Heart right ventricle (tissue), 16 donors: Measurements from ENCODE around the gene PADI4. TPM values are rescaled to one million over a fixed set of nuclear protein-coding genes. Genes with fewer than 3 reads are reported as not detected.

Experiments
- ATAC-seq, 8 donors: fragments of 200-7000 bp; cut with Tn5 transposase; one replicate each; pipeline ENCODE4 v1.9.1; 2020; ENCODE audit warnings: mild to moderate bottlenecking in 8 of 8, moderate library complexity in 8 of 8, moderate number of reproducible peaks in 1 of 8
- DNase-seq, 2 donors: peaks; one replicate each; pipeline ENCODE4 v3.0.0-alpha.2; 2020
- H3K27ac ChIP-seq, 10 donors: fragments of 200-600 bp; sonication (generic) in 2 of 10; one replicate each; pipeline versions ENCODE4 v1.5.0 to v1.8.0; 2020 to 2022; ENCODE audit warnings: mild to moderate bottlenecking in 3 of 10
- H3K27me3 ChIP-seq, 7 donors: fragments of 200-600 bp; one replicate each; pipeline ENCODE4 v1.8.0; 2021 to 2022; ENCODE audit warnings: mild to moderate bottlenecking in 2 of 7
- H3K36me3 ChIP-seq, 9 donors: fragments of 200-600 bp; sonication (generic) in 1 of 9; one replicate each; pipeline versions ENCODE4 v1.5.0 to v1.8.0; 2020 to 2022; ENCODE audit warnings: mild to moderate bottlenecking in 2 of 9
- H3K4me1 ChIP-seq, 9 donors: fragments of 200-600 bp; sonication (generic) in 1 of 9; one replicate each; pipeline versions ENCODE4 v1.5.0 to v1.8.0; 2020 to 2022; ENCODE audit warnings: mild to moderate bottlenecking in 4 of 9
- H3K4me3 ChIP-seq, 10 donors: fragments of 200-600 bp; sonication (generic) in 2 of 10; one replicate each; pipeline versions ENCODE4 v1.5.0 to v1.8.0; 2020 to 2022; ENCODE audit warnings: mild to moderate bottlenecking in 7 of 10, moderate library complexity in 2 of 10
- H3K9me3 ChIP-seq, 11 donors: fragments of 200-600 bp in 10 of 11; sonication (generic) in 2 of 11; one replicate each; pipeline versions ENCODE4 v1.5.0 to v1.8.0; 2013 to 2022; ENCODE audit warnings: mild to moderate bottlenecking in 2 of 11, control low read depth in 1 of 11, moderate library complexity in 1 of 11
- CTCF ChIP-seq, 9 donors: fragments of 200-600 bp; sonication (generic) in 2 of 9; IDR thresholded peaks; one replicate each; pipeline versions ENCODE4 v1.5.0 to v1.8.0; 2021 to 2022; ENCODE audit warnings: antibody characterized with exemption in 9 of 9, mild to moderate bottlenecking in 5 of 9, moderate library complexity in 1 of 9
- WGBS, 2 donors: extraction: QIAGEN DNeasy Blood & Tissue Kit; methylation state at CpG; one replicate each; pipeline ENCODE4 v1.1.7; 2013; ENCODE audit warnings: inconsistent platforms in 1 of 2; 5-methylcytosine and 5-hydroxymethylcytosine counted together
- intact Hi-C, 10 donors: fragments of 100-400 bp; cut with DNase I; formaldehyde crosslinking; loops; one replicate each; pipeline versions ENCODE4 v1.11.1 to v1.14.2; 2022
- polyA plus RNA-seq, 2 donors: library from polyadenylated mRNA; stranded (reverse); fragments of 200-250 nt; gene quantifications; one replicate each; pipeline ENCODE4 v1.2.3, GENCODE V29; 2013
- total RNA-seq, 10 donors: library from RNA; stranded (reverse); fragmentation: NEBNext Ultra II Directional in 3 of 10; extraction: Animal tissue kit (Norgen Biotek cat#: 25700) in 3 of 10; gene quantifications; one replicate each; pipeline versions ENCODE4 v1.2.1 to v1.2.4, GENCODE V29; 2021 to 2023
- donor health status: Arrhythmogenic right ventricular cardiomyopathy.
- donor health status: ischemic (EF 13 %, LVEDD 7.1; RV severe dilation, severe dysfunction).
- donor health status: healthy with polysubstance abuse.
- donor health status: DM: no; HTN: yes; CAD: no.
- donor health status: DM: no; HTN: no; CAD: no.
- donor health status: ischemic (EF 25% LVEDD 6.9; RV normal size, moderate dysfunction).
- donor health status: ischemic (EF 25% LVEDD 5.7; RV mildly dilated, moderate dysfunction).
- donor health status: healthy.
- donor health status: DM: yes; HTN: yes; CAD: no.
- donor health status: Ischemic cardiomyopathy.
- donor health status: ischemic (EF 35%, LVEDD 5.7; RV mildly dilated, moderate dysfunction).
- donor health status: nonischemic (EF 11% LVEDD 7.7; RV severe dilation, severe dysfunction).
- donor health status: DM: yes; HTN: yes; CAD: no.
- donor health status: PGD.
- donor health status: ischemic (EF 29% LVEDD 5.4; RV normal size, mild dysfunction).
- donor health status: nonischemic (EF 23%, LVEDD 6.1; RV moderate dilation, normal function).

Gene PADI4
- total and polyA plus RNA-seq, 12 donors: 0.06 to 3.0 (median 0.61) TPM; not detected in 2

- WGBS, 2 donors: 87 to 89% methylated on average over 5 of the region's 5 CpGs
- Histone ChIP-seq H3K4me3 (no peak overlapping the region), H3K36me3 (no peaks in the 10 kb centered on the region), H3K27ac (no peak overlapping the region), H3K9me3 (no peaks in the 10 kb centered on the region), H3K27me3 (peaks cover 0 to 55% (median 29%) of the 10 kb centered on the region in 7 donors), H3K4me1 (peaks cover 0 to 32% (median 0%) of the 10 kb centered on the region in 9 donors)
- intact Hi-C loops: no loop called here
- TF ChIP-seq CTCF (IDR thresholded peaks at IDR 0.05): no peak
- ATAC-seq: no peak
- DNase-seq: no peak
These were observed 25.2 kb upstream of the PADI4 start for GRCh38 chr1:17282836-17283235.

- Histone ChIP-seq H3K27me3 (peaks cover 0 to 59% (median 30%) of the 10 kb centered on the region in 7 donors), H3K4me3 (no peak overlapping the region), H3K9me3 (no peaks in the 10 kb centered on the region), H3K36me3 (no peaks in the 10 kb centered on the region), H3K27ac (no peak overlapping the region), H3K4me1 (peaks cover 0 to 27% (median 0%) of the 10 kb centered on the region in 9 donors)
- DNase-seq: no peak
- no peak for TF ChIP-seq CTCF (IDR thresholded peaks at IDR 0.05)
- 74 to 77% methylated on average over 5 of the region's 5 CpGs for WGBS, 2 donors
- no peak for ATAC-seq
- intact Hi-C loops: no loop called here
These were observed 21.4 kb upstream of the PADI4 start for GRCh38 chr1:17286646-17287045.

- ATAC-seq (no peak), DNase-seq (no peak)
- Histone ChIP-seq H3K36me3 (no peaks in the 10 kb centered on the region), H3K27ac (no peak overlapping the region), H3K27me3 (peaks cover 0 to 61% (median 32%) of the 10 kb centered on the region in 7 donors), H3K4me3 (no peak overlapping the region), H3K9me3 (no peaks in the 10 kb centered on the region), H3K4me1 (peaks cover 0 to 22% (median 0%) of the 10 kb centered on the region in 9 donors)
- 80 to 85% methylated on average over 5 of the region's 5 CpGs for WGBS, 2 donors
- intact Hi-C loops: no loop called here
- TF ChIP-seq CTCF (IDR thresholded peaks at IDR 0.05): no peak
These were observed 20.7 kb upstream of the PADI4 start for GRCh38 chr1:17287130-17287776.

DNA sequence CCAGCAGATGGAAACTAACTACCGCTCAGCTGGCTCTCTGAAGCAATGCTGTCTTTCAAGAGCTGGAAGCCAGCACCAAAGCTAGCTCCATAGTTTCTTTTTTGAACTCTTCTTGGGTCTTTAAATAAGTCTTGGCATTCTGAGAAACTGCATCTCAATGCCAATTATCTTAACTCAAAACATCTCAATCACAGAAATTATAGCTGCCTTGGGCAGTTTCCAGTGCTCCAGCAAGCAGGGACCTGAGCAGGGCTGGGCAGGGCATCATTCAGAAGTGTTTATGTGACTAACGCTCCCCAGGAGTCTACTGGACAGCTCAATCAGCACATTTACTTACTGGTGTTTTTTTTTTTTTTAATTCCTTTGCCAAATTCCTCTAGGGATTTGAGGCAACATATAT lies 18.3 kb upstream of the PADI4 start:
- no peak overlapping the region for H3K4me3 ChIP-seq
- H3K9me3 ChIP-seq: no peaks in the 10 kb centered on the region
- DNase-seq (no peak), ATAC-seq (no peak)
- intact Hi-C loops: no loop called here
- H3K27me3 ChIP-seq: peaks cover 0 to 58% (median 43%) of the 10 kb centered on the region in 7 donors
- WGBS, 2 donors: 31 to 49% methylated on average over 2 of the region's 2 CpGs
- H3K4me1 ChIP-seq: peaks cover 0 to 13% (median 0%) of the 10 kb centered on the region in 9 donors
- TF ChIP-seq CTCF (IDR thresholded peaks at IDR 0.05): no peak
- no peak overlapping the region for H3K27ac ChIP-seq
- no peaks in the 10 kb centered on the region for H3K36me3 ChIP-seq
